Esophagus (tissue), 2 donors: ENCODE data around the gene DHCR24. TPM values are rescaled to one million over a fixed set of nuclear protein-coding genes. Genes with fewer than 3 reads are reported as not detected.
A peak's percentile ranks its signal among the peaks of the same experiment; 100 is the strongest.
"Not testable (repeated sequence)": the region's sequence is repeated elsewhere in the genome, so short reads cannot be mapped to it uniquely, and the experiment has no call there.

Experiments
- H3K27ac ChIP-seq, 2 donors: one replicate each; pipeline ENCODE4 v1.5.1; 2013; ENCODE audit warnings: low read depth in 2 of 2, mild to moderate bottlenecking in 2 of 2, inconsistent platforms in 1 of 2, low read length in 1 of 2, moderate library complexity in 1 of 2
- H3K27me3 ChIP-seq, 2 donors: one replicate each; pipeline ENCODE4 v1.6.1; 2013; ENCODE audit warnings: low read length in 2 of 2, control low read depth in 1 of 2, mild to moderate bottlenecking in 1 of 2; ENCODE audit not compliant: insufficient read depth in 2 of 2, control insufficient read depth in 1 of 2
- H3K36me3 ChIP-seq, 2 donors: one replicate each; pipeline ENCODE4 v1.6.1; 2013; ENCODE audit warnings: low read length in 1 of 2; ENCODE audit not compliant: control insufficient read depth in 2 of 2, insufficient read depth in 2 of 2
- H3K4me1 ChIP-seq, 2 donors: one replicate each; pipeline ENCODE4 v1.6.1; 2013; ENCODE audit warnings: low read length in 1 of 2; ENCODE audit not compliant: control insufficient read depth in 2 of 2, insufficient read depth in 2 of 2
- H3K4me3 ChIP-seq, 2 donors: one replicate each; pipeline ENCODE4 v1.5.1; 2013; ENCODE audit warnings: low read length in 2 of 2, mild to moderate bottlenecking in 2 of 2, low read depth in 1 of 2, moderate library complexity in 1 of 2
- H3K9me3 ChIP-seq, 2 donors: one replicate each; pipeline ENCODE4 v1.6.1; 2013; ENCODE audit warnings: mild to moderate bottlenecking in 2 of 2, low read depth in 1 of 2, low read length in 1 of 2, moderate library complexity in 1 of 2; ENCODE audit not compliant: control insufficient read depth in 2 of 2, insufficient read depth in 1 of 2
- WGBS, 2 donors: extraction: QIAGEN DNeasy Blood & Tissue Kit; methylation state at CpG; one replicate each; pipeline ENCODE4 v1.1.7; 2013; 5-methylcytosine and 5-hydroxymethylcytosine counted together
- polyA plus RNA-seq, 2 donors: library from polyadenylated mRNA; stranded (reverse); fragments of 200-250 nt; gene quantifications; one replicate each; pipeline ENCODE4 v1.2.3, GENCODE V29; 2013
- donor health status: healthy with polysubstance abuse.
- donor health status: Bipolar disorder and iron deficiency.

Gene DHCR24
- 100 to 1,000 TPM; 121 to 196 TPM for polyA plus RNA-seq

- WGBS, 2 donors = 0% methylated on average over 80 to 109 of the region's 109 CpGs
- Histone ChIP-seq H3K4me1 (peaks cover 10 to 17% of the 10 kb centered on the region in 2 donors), H3K27me3 (no peaks in the 10 kb centered on the region), H3K9me3 (no peaks in the 10 kb centered on the region), H3K4me3 (peak within 1 kb of the TSS; percentile 68 to 96), H3K27ac (peak within 1 kb of the TSS; percentile 83 to 93), H3K36me3 (peaks cover 0 to 5% of the 10 kb centered on the region in 2 donors)
These were observed at the start of gene DHCR24 for GRCh38 chr1:54886724-54887664. Gene DHCR24, minus strand, starts transcription at chr1:54887195. Its CDS starts 76 bp downstream, at chr1:54887119.

GRCh38 chr1:54936791-54937190, 49.8 kb upstream of the DHCR24 start:
- H3K27ac ChIP-seq = peak overlapping the region; percentile 83
- H3K36me3 ChIP-seq = no peaks in the 10 kb centered on the region
- 57 to 58% methylated on average over 4 of the region's 4 CpGs for WGBS, 2 donors
- H3K4me3 ChIP-seq = no peak overlapping the region
- H3K27me3 ChIP-seq = no peaks in the 10 kb centered on the region
- no peaks in the 10 kb centered on the region for H3K4me1 ChIP-seq
- H3K9me3 ChIP-seq = no peaks in the 10 kb centered on the region

- Histone ChIP-seq H3K36me3 (no peaks in the 10 kb centered on the region), H3K9me3 (no peaks in the 10 kb centered on the region), H3K27ac (no peak overlapping the region), H3K4me1 (no peaks in the 10 kb centered on the region), H3K4me3 (no peak overlapping the region), H3K27me3 (no peaks in the 10 kb centered on the region)
These were observed 47.9 kb upstream of the DHCR24 start for GRCh38 chr1:54934869-54935268.

GRCh38 chr1:54934081-54934480, 47.1 kb upstream of the DHCR24 start:
- WGBS, 2 donors = 90 to 94% methylated on average over 6 of the region's 6 CpGs
- not testable (repeated sequence) for H3K27me3 ChIP-seq, H3K36me3 ChIP-seq, H3K27ac ChIP-seq, H3K4me1 ChIP-seq, H3K4me3 ChIP-seq, H3K9me3 ChIP-seq

- Histone ChIP-seq H3K9me3 (no peaks in the 10 kb centered on the region), H3K4me1 (peaks cover 0 to 3% of the 10 kb centered on the region in 2 donors)
These were observed 44.4 kb upstream of the DHCR24 start for GRCh38 chr1:54931275-54931840.

GRCh38 chr1:54929700-54930099, 42.7 kb upstream of the DHCR24 start:
- Histone ChIP-seq H3K9me3 (no peaks in the 10 kb centered on the region), H3K27ac (no peak overlapping the region), H3K27me3 (no peaks in the 10 kb centered on the region), H3K36me3 (no peaks in the 10 kb centered on the region), H3K4me1 (peaks cover 5 to 17% of the 10 kb centered on the region in 2 donors), H3K4me3 (no peak overlapping the region)

More at GRCh38 chr1:54931275-54931840, 44.4 kb upstream of the DHCR24 start:
- Histone ChIP-seq H3K27me3 (no peaks in the 10 kb centered on the region), H3K4me3 (no peak overlapping the region), H3K36me3 (no peaks in the 10 kb centered on the region), H3K27ac (no peak overlapping the region)
- WGBS, 2 donors = 82 to 84% methylated on average over 1 of the region's 1 CpG

- Histone ChIP-seq H3K36me3 (no peaks in the 10 kb centered on the region), H3K4me1 (peaks cover 5 to 17% of the 10 kb centered on the region in 2 donors), H3K27me3 (no peaks in the 10 kb centered on the region), H3K9me3 (no peaks in the 10 kb centered on the region), H3K27ac (peak overlapping the region; percentile 81 to 88), H3K4me3 (no peak overlapping the region)
- 47 to 52% methylated on average over 2 of the region's 2 CpGs for WGBS, 2 donors
These were observed 41.3 kb upstream of the DHCR24 start for GRCh38 chr1:54928327-54928726.

GRCh38 chr1:54927472-54928240, 40.7 kb upstream of the DHCR24 start:
- no peaks in the 10 kb centered on the region for H3K36me3 ChIP-seq
- no peak overlapping the region for H3K4me3 ChIP-seq
- peaks cover 5 to 17% of the 10 kb centered on the region in 2 donors for H3K4me1 ChIP-seq
- no peaks in the 10 kb centered on the region for H3K27me3 ChIP-seq
- peak overlapping the region; percentile 81 to 88 for H3K27ac ChIP-seq
- H3K9me3 ChIP-seq = no peaks in the 10 kb centered on the region
- WGBS, 2 donors = 60 to 70% methylated on average over 8 of the region's 8 CpGs

- Histone ChIP-seq H3K9me3 (no peaks in the 10 kb centered on the region), H3K4me3 (no peak overlapping the region), H3K27me3 (no peaks in the 10 kb centered on the region), H3K36me3 (no peaks in the 10 kb centered on the region), H3K27ac (peak overlapping the region; percentile 68 to 81), H3K4me1 (peaks cover 5 to 17% of the 10 kb centered on the region in 2 donors)
- 53 to 55% methylated on average over 2 of the region's 2 CpGs for WGBS, 2 donors
These were observed 40.0 kb upstream of the DHCR24 start for GRCh38 chr1:54926970-54927369.
